HG03460 (cell line): ENCODE results near the gene CDX2.

Source experiments
- ATAC-seq: cut with Tn5 transposase; IDR thresholded peaks from one replicate; pipeline ENCODE4 v1.9.1; 2021; ENCODE audit not compliant: unreplicated experiment

The CDX2 gene

GRCh38 chr13:27933118-27933517, 36.0 kb downstream of the CDX2 start:
- ATAC-seq, result no peak

DNA sequence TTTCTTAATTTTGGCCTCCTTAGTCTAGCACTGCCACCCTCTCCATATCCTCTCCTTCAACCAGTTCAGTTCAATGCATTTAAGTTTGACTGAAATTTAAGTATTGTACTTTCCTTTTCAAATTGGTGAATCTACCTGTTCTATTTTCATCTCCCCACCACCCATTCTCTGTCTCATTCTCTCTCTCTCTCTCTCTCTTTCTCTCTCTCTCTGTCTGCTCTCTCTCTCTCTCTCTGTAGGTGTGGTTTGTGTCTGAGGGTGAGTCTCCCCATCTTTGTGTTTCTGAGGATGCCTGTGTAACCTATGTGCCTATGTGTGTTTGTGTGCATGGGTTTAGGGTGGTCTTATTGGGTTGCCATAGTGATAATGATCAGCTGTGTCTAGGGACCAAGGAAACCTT, 39.2 kb downstream of the CDX2 start:
- no peak for ATAC-seq

DNA sequence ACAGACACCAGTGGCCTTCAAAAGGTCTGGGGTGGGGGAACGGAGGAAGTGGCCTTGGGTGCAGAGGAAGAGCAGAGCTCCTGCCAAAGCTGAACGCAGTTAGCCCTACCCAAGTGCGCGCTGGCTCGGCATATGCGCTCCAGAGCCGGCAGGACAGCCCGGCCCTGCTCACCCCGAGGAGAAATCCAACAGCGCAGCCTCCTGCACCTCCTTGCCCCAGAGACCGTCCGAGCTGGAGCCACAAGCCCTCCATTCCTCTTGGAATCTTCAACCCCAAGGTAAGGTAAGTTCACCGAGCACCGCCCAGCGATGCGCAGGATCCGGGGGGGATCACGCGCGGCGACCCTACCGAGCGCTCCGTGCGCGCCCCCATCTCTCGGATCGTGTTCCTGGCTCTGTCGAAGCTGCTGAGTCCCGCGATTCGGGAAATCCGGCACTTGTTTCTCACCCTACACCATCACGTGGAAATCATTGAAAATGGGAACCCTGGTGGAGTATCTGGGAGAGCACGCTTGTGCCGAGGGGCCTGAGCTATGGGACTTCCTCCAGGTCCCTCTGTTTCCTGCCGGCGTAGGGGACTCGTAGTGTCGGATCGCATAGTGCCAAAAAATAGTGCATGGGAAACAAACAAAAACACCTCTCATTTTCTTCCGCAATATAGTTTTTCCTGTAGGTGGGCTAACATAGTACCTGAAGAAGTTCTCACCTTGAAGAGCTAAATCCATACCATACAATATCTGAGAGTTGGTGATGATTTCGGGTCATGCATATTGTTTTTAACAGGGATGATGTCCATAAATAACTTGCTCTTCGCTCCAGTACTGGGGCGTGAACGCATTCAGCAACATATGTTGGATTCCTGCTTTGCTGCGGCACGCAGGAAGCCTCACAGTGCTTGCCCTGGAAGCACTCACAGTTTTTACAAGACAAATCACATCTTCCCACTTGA, 40.0 kb downstream of the CDX2 start:
- no peak for ATAC-seq

- ATAC-seq, result no peak
These were observed 40.7 kb downstream of the CDX2 start for GRCh38 chr13:27928353-27928804.

- ATAC-seq, result no peak
These were observed 41.4 kb downstream of the CDX2 start for GRCh38 chr13:27927444-27928352.

DNA sequence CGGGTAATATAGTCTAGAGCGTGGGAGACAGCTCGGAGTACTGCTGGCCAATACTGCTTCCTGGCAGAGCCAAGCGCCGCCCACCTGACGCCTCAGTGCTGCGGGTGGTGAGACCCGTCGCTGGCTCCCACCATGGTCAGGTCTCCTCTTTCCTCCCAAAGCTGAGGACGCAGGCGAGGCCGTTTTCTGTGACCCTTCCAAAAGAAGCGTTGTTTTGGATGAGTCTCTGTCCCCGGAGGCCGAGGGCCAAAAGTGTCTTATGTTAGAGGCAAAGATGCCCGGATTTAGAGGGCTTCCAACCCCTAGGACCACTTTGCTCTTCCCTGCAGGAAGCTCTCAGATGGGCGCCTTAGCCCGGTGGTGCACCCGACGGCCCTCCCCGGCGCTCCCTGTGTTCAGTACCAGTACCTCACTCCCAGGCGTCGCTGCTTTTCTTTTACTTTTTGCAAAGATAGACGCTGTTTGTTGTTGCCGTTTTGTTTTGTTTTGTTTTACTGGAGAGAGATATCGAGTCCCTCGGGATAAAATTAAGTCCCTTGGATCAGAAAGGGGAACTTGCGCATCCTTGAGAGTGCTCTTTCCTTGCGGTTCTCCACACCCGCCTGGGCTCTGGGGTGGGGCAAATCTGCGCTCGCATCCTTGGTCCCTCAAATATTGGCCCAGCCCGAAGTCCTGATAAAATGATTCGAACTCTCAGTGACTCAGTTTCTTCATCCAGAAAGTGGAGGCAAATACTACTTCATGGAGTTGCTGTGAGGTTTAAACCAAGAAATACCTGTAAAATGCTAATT, 42.3 kb downstream of the CDX2 start:
- no peak for ATAC-seq

GRCh38 chr13:27925220-27925991, 43.7 kb downstream of the CDX2 start:
- no peak for ATAC-seq

DNA sequence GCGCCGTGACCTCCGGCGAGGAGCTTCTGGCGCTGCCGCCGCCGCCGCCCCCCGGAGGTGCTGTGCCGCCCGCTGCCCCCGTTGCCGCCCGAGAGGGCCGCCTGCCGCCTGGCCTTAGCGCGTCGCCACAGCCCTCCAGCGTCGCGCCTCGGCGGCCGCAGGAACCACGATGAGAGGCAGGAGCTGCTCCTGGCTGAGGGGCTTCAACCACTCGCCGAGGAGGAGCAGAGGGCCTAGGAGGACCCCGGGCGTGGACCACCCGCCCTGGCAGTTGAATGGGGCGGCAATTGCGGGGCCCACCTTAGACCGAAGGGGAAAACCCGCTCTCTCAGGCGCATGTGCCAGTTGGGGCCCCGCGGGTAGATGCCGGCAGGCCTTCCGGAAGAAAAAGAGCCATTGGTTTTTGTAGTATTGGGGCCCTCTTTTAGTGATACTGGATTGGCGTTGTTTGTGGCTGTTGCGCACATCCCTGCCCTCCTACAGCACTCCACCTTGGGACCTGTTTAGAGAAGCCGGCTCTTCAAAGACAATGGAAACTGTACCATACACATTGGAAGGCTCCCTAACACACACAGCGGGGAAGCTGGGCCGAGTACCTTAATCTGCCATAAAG, 44.5 kb downstream of the CDX2 start:
- no peak for ATAC-seq

GRCh38 chr13:27923794-27924528, 45.2 kb downstream of the CDX2 start:
- no peak for ATAC-seq

DNA sequence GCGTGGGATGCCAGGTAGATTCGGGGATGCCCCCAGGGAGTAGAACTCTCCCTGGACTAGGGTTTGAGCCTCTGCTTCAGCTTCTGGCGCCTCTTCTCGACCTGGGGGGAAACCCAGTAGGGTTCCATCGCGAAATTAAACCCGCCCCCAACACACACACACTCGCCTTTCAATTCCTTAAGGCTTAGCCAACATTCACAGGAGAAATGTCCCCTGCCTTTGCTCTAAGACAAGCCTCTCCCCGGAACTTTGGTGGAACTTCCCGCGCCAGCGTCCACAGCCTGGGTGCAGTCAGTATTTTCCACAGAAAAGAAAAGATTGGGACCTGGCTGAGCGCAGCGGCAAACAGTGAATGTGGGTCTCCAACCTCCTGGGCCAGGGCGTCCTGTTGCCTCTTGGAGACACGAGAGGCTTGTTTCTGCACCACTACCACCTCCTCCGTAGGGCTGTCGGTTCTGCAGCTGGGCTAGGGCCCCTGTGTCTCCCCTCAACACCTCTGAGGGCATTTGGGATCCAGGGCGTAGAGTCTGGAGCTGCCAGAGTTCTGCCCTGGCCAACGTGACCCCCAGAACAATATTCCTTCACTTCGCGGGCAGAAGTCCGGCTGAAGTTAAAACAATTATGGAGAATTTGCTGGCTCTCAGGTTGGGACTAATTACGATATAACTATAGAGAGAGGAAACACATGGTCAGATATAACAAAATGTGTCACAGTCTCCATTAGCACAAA, 46.1 kb downstream of the CDX2 start:
- ATAC-seq, result no peak

DNA sequence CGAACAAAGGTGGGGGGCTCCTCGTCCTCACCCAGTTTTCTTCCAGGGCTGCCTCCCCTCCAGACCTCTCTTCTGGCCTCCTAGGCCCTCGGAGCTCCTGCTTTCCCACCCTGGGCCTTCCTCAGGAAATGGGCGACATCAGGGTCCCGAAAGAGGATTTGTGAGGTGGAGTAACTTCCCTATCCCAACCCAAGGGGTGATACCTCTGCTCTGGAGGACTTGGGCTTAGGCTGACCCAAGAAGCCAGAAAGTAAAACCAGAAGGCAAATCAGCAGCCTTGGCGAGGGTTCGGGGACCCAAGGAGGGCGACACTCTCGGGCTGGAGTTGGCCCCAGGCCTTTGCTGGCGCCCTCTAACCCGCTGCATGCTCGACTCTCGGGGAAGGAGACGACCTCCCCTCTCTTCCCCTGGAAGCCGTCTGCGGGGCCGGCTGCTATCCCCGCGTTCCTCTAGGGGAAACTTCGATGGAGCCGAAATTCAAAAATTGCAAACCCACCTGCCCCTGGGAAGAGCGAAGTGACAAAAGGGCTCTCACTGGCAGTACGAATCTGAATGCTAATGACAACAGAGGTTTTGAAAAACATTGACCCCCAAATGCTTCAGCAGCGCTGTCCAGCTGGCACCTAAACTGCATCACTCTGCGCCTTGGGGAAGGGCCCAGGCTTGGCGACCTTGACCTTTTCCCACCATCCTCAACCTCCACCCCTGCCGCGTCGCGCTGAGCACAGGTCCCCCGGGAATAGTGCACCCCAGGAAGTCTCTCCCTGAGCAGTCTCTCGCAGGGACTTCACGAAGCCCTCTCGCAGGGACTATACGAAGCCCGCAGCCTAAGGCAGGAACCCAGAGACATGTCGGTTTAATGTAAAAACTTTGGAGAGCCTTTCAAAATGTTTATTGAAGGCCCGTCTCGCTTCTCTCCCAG, 46.9 kb downstream of the CDX2 start:
- no peak for ATAC-seq

DNA sequence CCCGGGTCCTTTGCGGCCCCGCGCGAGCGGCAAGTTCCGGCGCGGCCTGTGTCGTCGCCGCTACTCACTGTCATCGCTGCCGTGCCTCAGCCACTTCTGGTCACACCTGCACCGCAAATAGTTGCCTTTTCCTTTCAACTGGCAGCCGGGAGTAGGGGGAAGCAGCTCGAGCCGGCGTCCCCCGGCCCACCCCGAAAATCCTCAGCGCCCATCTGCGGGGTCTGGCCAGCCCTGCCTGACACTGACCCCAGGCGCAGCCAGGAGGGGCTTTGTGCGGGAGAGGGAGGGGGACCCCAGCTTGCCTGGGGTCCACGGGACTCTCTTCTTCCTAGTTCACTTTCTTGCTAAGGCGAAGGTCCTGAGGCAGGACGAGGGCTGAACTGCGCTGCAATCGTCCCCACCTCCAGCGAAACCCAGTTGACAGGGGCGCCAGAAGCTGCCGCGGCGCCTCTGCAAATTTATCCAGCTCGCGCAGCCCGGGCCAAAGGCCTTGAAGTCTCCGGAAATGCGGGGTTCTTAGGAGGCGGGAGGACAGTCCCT, 47.6 kb downstream of the CDX2 start:
- ATAC-seq, result no peak

DNA sequence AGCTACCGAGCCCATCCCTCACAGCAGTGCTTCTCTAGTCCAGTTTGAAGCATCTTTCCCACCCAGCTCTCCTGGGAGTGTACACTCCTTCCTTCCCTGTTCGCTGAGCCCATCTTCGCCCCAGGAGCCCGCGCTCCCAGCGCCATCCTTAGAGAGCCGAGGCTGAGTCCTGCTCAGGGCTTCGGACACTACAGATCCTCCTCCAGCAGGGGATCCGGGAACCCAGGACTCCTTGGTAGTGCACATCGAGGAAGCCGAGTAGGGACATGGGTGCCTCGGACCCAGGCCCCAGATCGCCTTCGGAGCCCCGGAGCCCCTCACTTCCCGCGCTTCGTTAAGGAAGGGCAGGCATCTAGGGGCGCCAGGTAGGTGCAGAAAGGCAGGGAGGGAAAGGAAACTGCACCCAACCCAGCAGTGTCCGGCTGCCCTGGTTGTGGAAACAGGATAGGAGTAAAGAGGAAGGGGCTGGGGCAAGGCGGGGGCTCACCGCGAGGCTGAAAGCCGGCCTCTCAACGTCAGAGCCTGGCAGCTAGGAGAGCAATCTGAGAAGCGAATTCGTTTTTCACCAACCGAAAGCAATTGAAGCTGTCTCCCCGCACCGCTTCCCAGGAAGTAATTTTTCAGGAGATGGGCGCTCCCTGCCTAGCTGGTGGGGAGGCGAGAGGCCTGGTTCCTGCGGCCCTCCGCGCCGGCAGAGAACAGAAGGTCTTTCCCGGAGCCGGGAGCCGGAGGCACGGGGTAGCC, 48.3 kb downstream of the CDX2 start:
- no peak for ATAC-seq

DNA sequence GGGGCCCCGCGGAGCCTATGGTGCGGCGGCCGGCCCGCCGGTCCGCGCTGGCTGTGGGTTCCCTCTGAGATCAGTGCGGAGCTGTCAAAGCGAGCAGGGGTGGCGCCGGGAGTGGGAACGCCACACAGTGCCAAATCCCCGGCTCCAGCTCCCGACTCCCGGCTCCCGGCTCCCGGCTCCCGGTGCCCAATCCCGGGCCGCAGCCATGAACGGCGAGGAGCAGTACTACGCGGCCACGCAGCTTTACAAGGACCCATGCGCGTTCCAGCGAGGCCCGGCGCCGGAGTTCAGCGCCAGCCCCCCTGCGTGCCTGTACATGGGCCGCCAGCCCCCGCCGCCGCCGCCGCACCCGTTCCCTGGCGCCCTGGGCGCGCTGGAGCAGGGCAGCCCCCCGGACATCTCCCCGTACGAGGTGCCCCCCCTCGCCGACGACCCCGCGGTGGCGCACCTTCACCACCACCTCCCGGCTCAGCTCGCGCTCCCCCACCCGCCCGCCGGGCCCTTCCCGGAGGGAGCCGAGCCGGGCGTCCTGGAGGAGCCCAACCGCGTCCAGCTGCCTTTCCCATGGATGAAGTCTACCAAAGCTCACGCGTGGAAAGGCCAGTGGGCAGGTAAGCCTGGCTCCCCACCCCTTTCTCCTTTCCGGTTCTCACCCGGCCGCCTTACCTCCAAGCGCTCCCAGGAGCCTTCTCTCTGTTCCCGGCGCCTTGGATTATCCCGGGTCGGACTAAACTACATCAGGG, 49.0 kb downstream of the CDX2 start, which contains the start of gene PDX1:
Gene PDX1, plus strand, starts transcription at position 67 of the 743 bp plus-strand sequence. Its CDS starts 139 bp downstream, at position 206.
- ATAC-seq, result peak; percentile 47

DNA sequence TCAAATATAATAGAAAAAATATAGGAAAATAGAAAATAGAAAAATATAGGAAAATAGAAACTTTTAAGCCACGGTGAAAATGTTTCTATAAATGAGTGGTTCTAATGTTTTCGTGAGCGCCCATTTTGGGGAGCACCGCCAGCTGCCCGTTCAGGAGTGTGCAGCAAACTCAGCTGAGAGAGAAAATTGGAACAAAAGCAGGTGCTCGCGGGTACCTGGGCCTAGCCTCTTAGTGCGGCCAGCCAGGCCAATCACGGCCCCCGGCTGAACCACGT, 49.5 kb downstream of the CDX2 start:
- ATAC-seq, result no peak
